ENCODE measurements around the gene ZCCHC8.
"Not testable (repeated sequence)": the region's sequence is repeated elsewhere in the genome, so short reads cannot be mapped to it uniquely, and the experiment has no call there.

DNA sequence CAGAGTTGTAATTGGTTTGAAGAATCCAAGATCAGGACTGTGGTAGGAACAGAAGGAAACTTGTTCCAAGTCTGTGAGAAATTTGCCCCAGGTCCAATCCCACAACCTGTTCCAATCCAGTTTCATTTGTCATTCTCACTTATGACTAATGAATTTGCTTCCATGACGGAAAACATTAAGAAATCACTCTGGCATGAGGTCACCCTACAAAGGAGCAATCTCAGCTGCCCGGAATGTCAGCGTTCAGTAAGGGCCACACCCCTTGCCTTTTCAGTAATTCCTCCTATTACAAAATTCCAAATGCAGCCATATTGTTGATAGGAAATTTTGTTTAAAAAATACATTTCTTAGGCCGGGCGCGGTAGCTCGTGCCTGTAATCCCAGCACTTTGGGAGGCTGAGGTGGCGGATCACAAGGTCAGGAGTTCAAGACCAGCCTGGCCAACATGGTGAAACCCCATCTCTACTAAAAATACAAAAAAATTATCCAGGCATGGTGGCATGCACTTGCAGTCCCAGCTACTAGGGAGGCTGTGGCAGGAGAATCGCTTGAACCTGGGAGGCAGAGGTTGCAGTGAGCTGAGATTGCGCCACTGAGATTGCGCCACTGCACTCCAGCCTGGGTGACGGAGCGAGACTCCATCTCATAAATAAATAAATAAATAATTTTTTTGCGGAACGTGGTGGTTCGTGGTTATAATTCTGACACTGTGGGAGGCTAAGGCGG lies 36.3 kb downstream of the ZCCHC8 start:
- TF ChIP-seq, protein P1, sequence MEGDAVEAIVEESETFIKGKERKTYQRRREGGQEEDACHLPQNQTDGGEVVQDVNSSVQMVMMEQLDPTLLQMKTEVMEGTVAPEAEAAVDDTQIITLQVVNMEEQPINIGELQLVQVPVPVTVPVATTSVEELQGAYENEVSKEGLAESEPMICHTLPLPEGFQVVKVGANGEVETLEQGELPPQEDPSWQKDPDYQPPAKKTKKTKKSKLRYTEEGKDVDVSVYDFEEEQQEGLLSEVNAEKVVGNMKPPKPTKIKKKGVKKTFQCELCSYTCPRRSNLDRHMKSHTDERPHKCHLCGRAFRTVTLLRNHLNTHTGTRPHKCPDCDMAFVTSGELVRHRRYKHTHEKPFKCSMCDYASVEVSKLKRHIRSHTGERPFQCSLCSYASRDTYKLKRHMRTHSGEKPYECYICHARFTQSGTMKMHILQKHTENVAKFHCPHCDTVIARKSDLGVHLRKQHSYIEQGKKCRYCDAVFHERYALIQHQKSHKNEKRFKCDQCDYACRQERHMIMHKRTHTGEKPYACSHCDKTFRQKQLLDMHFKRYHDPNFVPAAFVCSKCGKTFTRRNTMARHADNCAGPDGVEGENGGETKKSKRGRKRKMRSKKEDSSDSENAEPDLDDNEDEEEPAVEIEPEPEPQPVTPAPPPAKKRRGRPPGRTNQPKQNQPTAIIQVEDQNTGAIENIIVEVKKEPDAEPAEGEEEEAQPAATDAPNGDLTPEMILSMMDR (IDR thresholded peaks at IDR 0.05; ENCODE audit: low read depth, low read length) = not testable (repeated sequence)
- TF ChIP-seq EZH2phosphoT487 (IDR thresholded peaks at IDR 0.05; ENCODE audit: low read depth) = not testable (repeated sequence)

Measured in OCI-LY3 (cell line).